CD14-positive monocyte (primary cell): ENCODE data around the gene MRPS16. TPM values are rescaled to one million over a fixed set of nuclear protein-coding genes. Genes with fewer than 3 reads are reported as not detected.

Source experiments
- DNase-seq, 3 donors: peaks; one replicate each; pipeline ENCODE4 v3.0.0-alpha.2; 2011 to 2022
- H2AFZ ChIP-seq: 2 replicates; pipeline ENCODE4 v1.6.0; 2012; ENCODE audit warnings: mild to moderate bottlenecking, low read depth, low read length, inconsistent platforms; ENCODE audit not compliant: insufficient read depth, poor library complexity, severe bottlenecking
- H3K27ac ChIP-seq, 2 donors: 1 replicate in 1 of 2; 2 replicates in 1 of 2; pipeline ENCODE4 v1.5.1; 2012 to 2013; ENCODE audit warnings: low read length in 2 of 2, control low read depth in 1 of 2, inconsistent platforms in 1 of 2, low read depth in 1 of 2, mild to moderate bottlenecking in 1 of 2
- H3K27me3 ChIP-seq, 2 donors: one replicate each; pipeline versions ENCODE4 v1.6.0 to v1.6.1; 2011 to 2013; ENCODE audit warnings: low read length in 2 of 2; ENCODE audit not compliant: control insufficient read depth in 2 of 2, insufficient read depth in 2 of 2
- H3K36me3 ChIP-seq, 2 donors: replicated peaks in 1 of 2; 1 replicate in 1 of 2; 2 replicates in 1 of 2; pipeline versions ENCODE4 v1.5.1 to v1.6.1; 2012 to 2013; ENCODE audit warnings: low read length in 2 of 2, control low read depth in 1 of 2, inconsistent platforms in 1 of 2, mild to moderate bottlenecking in 1 of 2; ENCODE audit not compliant: insufficient read depth in 2 of 2, control insufficient read depth in 1 of 2
- H3K4me1 ChIP-seq, 2 donors: 1 replicate in 1 of 2; 2 replicates in 1 of 2; pipeline versions ENCODE4 v1.5.1 to v1.6.1; 2012 to 2013; ENCODE audit warnings: low read length in 2 of 2, control low read depth in 1 of 2, inconsistent platforms in 1 of 2, mild to moderate bottlenecking in 1 of 2, moderate library complexity in 1 of 2; ENCODE audit not compliant: insufficient read depth in 2 of 2, control insufficient read depth in 1 of 2
- H3K4me2 ChIP-seq: replicated peaks from 2 replicates; pipeline ENCODE3; 2012; ENCODE audit warnings: low read length, moderate library complexity, mild to moderate bottlenecking; ENCODE audit not compliant: poor library complexity, severe bottlenecking; ENCODE audit errors: extremely low read depth
- H3K4me3 ChIP-seq, 3 experiments: fragments of 200-600 bp in 1 of 3; sonication (generic) in 1 of 3; replicated peaks in 1 of 3; 1 replicate in 2 of 3; 2 replicates in 1 of 3; pipeline ENCODE4 v1.5.1; 2011 to 2013; ENCODE audit warnings: low read length in 3 of 3, mild to moderate bottlenecking in 3 of 3, control low read depth in 2 of 3, low read depth in 2 of 3, inconsistent platforms in 1 of 3, moderate library complexity in 1 of 3
- H3K79me2 ChIP-seq: 2 replicates; pipeline ENCODE4 v1.6.0; 2012; ENCODE audit warnings: mild to moderate bottlenecking, control low read depth, inconsistent platforms, low read length, moderate library complexity; ENCODE audit not compliant: insufficient read depth
- H3K9ac ChIP-seq: 2 replicates; pipeline ENCODE4 v1.6.0; 2017; ENCODE audit warnings: low read length, mild to moderate bottlenecking; ENCODE audit not compliant: insufficient read depth, poor library complexity, severe bottlenecking
- H3K9me3 ChIP-seq, 2 donors: replicated peaks in 1 of 2; 1 replicate in 1 of 2; 2 replicates in 1 of 2; pipeline versions ENCODE4 v1.5.1 to v1.6.1; 2012 to 2013; ENCODE audit warnings: low read length in 2 of 2, control low read depth in 1 of 2; ENCODE audit not compliant: control insufficient read depth in 1 of 2, insufficient read depth in 1 of 2
- H4K20me1 ChIP-seq: 2 replicates; pipeline ENCODE4 v1.6.0; 2012; ENCODE audit warnings: mild to moderate bottlenecking, low read length, control low read depth, moderate library complexity; ENCODE audit not compliant: insufficient read depth
- H3K27ac Mint-ChIP-seq, 7 donors: one replicate each; pipeline ENCODE4 v1.8.0; 2020; ENCODE audit warnings: mild to moderate bottlenecking in 7 of 7, mixed read lengths in 7 of 7, moderate library complexity in 6 of 7, inconsistent platforms in 2 of 7
- H3K27me3 Mint-ChIP-seq, 3 donors: one replicate each; pipeline ENCODE4 v1.8.0; 2021 to 2022; ENCODE audit warnings: low read depth in 3 of 3, mild to moderate bottlenecking in 3 of 3, mixed read lengths in 3 of 3, moderate library complexity in 3 of 3, inconsistent platforms in 1 of 3
- H3K36me3 Mint-ChIP-seq, 2 donors: one replicate each; pipeline ENCODE4 v1.8.0; 2020; ENCODE audit warnings: mixed read lengths in 2 of 2, inconsistent platforms in 1 of 2, mild to moderate bottlenecking in 1 of 2
- H3K4me1 Mint-ChIP-seq: one replicate; pipeline ENCODE4 v1.8.0; 2020; ENCODE audit warnings: mild to moderate bottlenecking, mixed read lengths
- H3K4me3 Mint-ChIP-seq, 2 donors: one replicate each; pipeline ENCODE4 v1.8.0; 2020; ENCODE audit warnings: mild to moderate bottlenecking in 2 of 2, mixed read lengths in 2 of 2, moderate library complexity in 1 of 2
- H3K9me3 Mint-ChIP-seq, 7 donors: one replicate each; pipeline ENCODE4 v1.8.0; 2020 to 2022; ENCODE audit warnings: mixed read lengths in 7 of 7, mild to moderate bottlenecking in 6 of 7, moderate library complexity in 6 of 7, inconsistent platforms in 2 of 7
- CTCF ChIP-seq: fragments of 200-600 bp; IDR thresholded peaks from one replicate; pipeline ENCODE4 v1.8.0; 2022; ENCODE audit warnings: antibody characterized with exemption, mild to moderate bottlenecking
- WGBS: methylation state at CpG from one replicate; pipeline ENCODE4 v1.1.5; 2013; ENCODE audit warnings: missing lambda C conversion rate; ENCODE audit not compliant: insufficient coverage; 5-methylcytosine and 5-hydroxymethylcytosine counted together
- intact Hi-C, 2 donors: fragments of 100-400 bp; cut with micrococcal nuclease; formaldehyde crosslinking; loops; one replicate each; pipeline versions ENCODE4 v1.15.0 to v1.15.1; 2023
- polyA plus RNA-seq, 3 donors: library from polyadenylated mRNA; depleted of rRNA in 1 of 3; unstranded in 2 of 3; stranded (reverse) in 1 of 3; fragments of 300-500 nt in 2 of 3; fragments of >200 nt in 1 of 3; fragmentation: Illumina TruSeq in 2 of 3; gene quantifications; 1 replicate in 2 of 3; 2 replicates in 1 of 3; pipeline ENCODE4 v1.2.3, GENCODE V29; 2012 to 2021

The MRPS16 gene
- polyA plus RNA-seq, 3 donors, result 20.9 to 102 (median 78.6) TPM

GRCh38 chr10:73207883-73208282 lies 44.6 kb downstream of the MRPS16 start:
- Mint-ChIP-seq H3K27me3 (no peaks in the 10 kb centered on the region), H3K4me1 (no peaks in the 10 kb centered on the region), H3K27ac (no peak overlapping the region), H3K4me3 (no peak overlapping the region), H3K9me3 (no peaks in the 10 kb centered on the region), H3K36me3 (peaks cover 30 to 32% of the 10 kb centered on the region in 2 donors)
- Histone ChIP-seq H3K9me3 (no peaks in the 10 kb centered on the region), H3K36me3 (peaks cover 13 to 46% of the 10 kb centered on the region in 2 donors), H3K4me3 (no peak overlapping the region), H3K4me1 (no peaks in the 10 kb centered on the region), H3K27me3 (no peaks in the 10 kb centered on the region), H3K4me2 (no peak overlapping the region), H3K79me2 (no peaks in the 10 kb centered on the region), H4K20me1 (no peaks in the 10 kb centered on the region), H3K9ac (no peak overlapping the region), H2AFZ (no peak overlapping the region), H3K27ac (no peak overlapping the region)
- intact Hi-C loops, result no loop called here
- no peak for DNase-seq
- 100% methylated on average over 1 of the region's 2 CpGs for WGBS
- no peak for TF ChIP-seq CTCF

GRCh38 chr10:73206385-73206784 lies 46.1 kb downstream of the MRPS16 start:
- TF ChIP-seq CTCF, result no peak
- no peak overlapping the region for H3K27ac ChIP-seq
- H3K9me3 ChIP-seq, result no peaks in the 10 kb centered on the region
- no peak overlapping the region for H3K27ac Mint-ChIP-seq
- no peaks in the 10 kb centered on the region for H3K27me3 Mint-ChIP-seq
- no peaks in the 10 kb centered on the region for H4K20me1 ChIP-seq
- no peaks in the 10 kb centered on the region for H3K4me1 Mint-ChIP-seq
- no peaks in the 10 kb centered on the region for H3K79me2 ChIP-seq
- no peaks in the 10 kb centered on the region for H3K27me3 ChIP-seq
- no peaks in the 10 kb centered on the region for H3K9me3 Mint-ChIP-seq
- no peak overlapping the region for H3K4me2 ChIP-seq
- WGBS, result 97% methylated on average over 4 of the region's 5 CpGs
- no peak overlapping the region for H3K4me3 Mint-ChIP-seq
- no peak for DNase-seq
- H3K4me1 ChIP-seq, result no peaks in the 10 kb centered on the region
- no peak overlapping the region for H3K9ac ChIP-seq
- H2AFZ ChIP-seq, result no peak overlapping the region
- peaks cover 26 to 32% of the 10 kb centered on the region in 2 donors for H3K36me3 Mint-ChIP-seq
- no peak overlapping the region for H3K4me3 ChIP-seq
- intact Hi-C loops, result no loop called here
- peaks cover 13 to 36% of the 10 kb centered on the region in 2 donors for H3K36me3 ChIP-seq
